Measurements from ENCODE around the gene EPX. TPM values are rescaled to one million over a fixed set of nuclear protein-coding genes. Genes with fewer than 3 reads are reported as not detected.

Gene EPX
- total RNA-seq, 8 experiments from 2014 or later = 0.27 to 0.66 (median 0.38) TPM; not detected in 3

GRCh38 chr17:58166682-58167081, 25.8 kb upstream of the EPX start, which contains the start of gene OR4D2:
TSS of gene OR4D2 (plus strand) at chr17:58166982. CDS start at chr17:58169656, 2,674 bp downstream.
- no peak within 1 kb of the TSS for H3K27ac ChIP-seq
- H3K4me3 ChIP-seq = no peak within 1 kb of the TSS
- no peaks in the 10 kb centered on the region for H3K4me1 ChIP-seq (replicated peaks in 1 of 2)
- WGBS, 10 experiments = 0 to 69% (median 39%) methylated on average over 2 to 6 of the region's 6 CpGs
- no peak for ATAC-seq (replicated peaks in 6 of 8)
- in situ Hi-C loops (cut with MboI; ENCODE audit: low pct_unique_long_range_greater_than_20kb in 2 of 9, low sequenced_read_pairs in 9 of 9, unreplicated experiment in 9 of 9) = no loop called here

GRCh38 chr17:58170622-58171021, 21.9 kb upstream of the EPX start:
- H3K27ac ChIP-seq = no peak overlapping the region
- in situ Hi-C loops (cut with MboI; ENCODE audit: low pct_unique_long_range_greater_than_20kb in 2 of 9, low sequenced_read_pairs in 9 of 9, unreplicated experiment in 9 of 9) = no loop called here
- H3K4me3 ChIP-seq = no peak overlapping the region
- ATAC-seq (replicated peaks in 6 of 8) = no peak
- no peaks in the 10 kb centered on the region for H3K4me1 ChIP-seq (replicated peaks in 1 of 2)
- WGBS, 10 experiments = 31 to 100% (median 65%) methylated on average over 1 to 4 of the region's 4 CpGs

GRCh38 chr17:58172369-58173071, 20.0 kb upstream of the EPX start:
- Histone ChIP-seq H3K4me1 (replicated peaks in 1 of 2) (no peaks in the 10 kb centered on the region), H3K27ac (no peak overlapping the region), H3K4me3 (no peak overlapping the region)
- peak in 2 of 8 experiments; percentile 25 to 38 for ATAC-seq (replicated peaks in 6 of 8)
- in situ Hi-C loops (cut with MboI; ENCODE audit: low pct_unique_long_range_greater_than_20kb in 2 of 9, low sequenced_read_pairs in 9 of 9, unreplicated experiment in 9 of 9) = no loop called here
- 0 to 75% (median 0%) methylated on average over 1 to 2 of the region's 2 CpGs; no CpG with 5 or more reads in 2 of the 10 experiments for WGBS, 10 experiments

- Histone ChIP-seq H3K4me1 (replicated peaks in 1 of 2) (no peaks in the 10 kb centered on the region), H3K27ac (no peak overlapping the region), H3K4me3 (no peak overlapping the region)
- WGBS, 10 experiments = 8 to 51% (median 26%) methylated on average over 2 to 3 of the region's 3 CpGs; no CpG with 5 or more reads in 1 of the 10 experiments
- in situ Hi-C loops (cut with MboI; ENCODE audit: low pct_unique_long_range_greater_than_20kb in 2 of 9, low sequenced_read_pairs in 9 of 9, unreplicated experiment in 9 of 9) = no loop called here
- no peak for ATAC-seq (replicated peaks in 6 of 8)
Measured at GRCh38 chr17:58174871-58175270, 17.7 kb upstream of the EPX start.

GRCh38 chr17:58176200-58176599, 16.3 kb upstream of the EPX start:
- WGBS, 10 experiments = 0 to 54% (median 33%) methylated on average over 1 to 7 of the region's 7 CpGs; no CpG with 5 or more reads in 2 of the 10 experiments
- no peak for ATAC-seq (replicated peaks in 6 of 8)
- no peaks in the 10 kb centered on the region for H3K4me1 ChIP-seq (replicated peaks in 1 of 2)
- no peak overlapping the region for H3K27ac ChIP-seq
- in situ Hi-C loops (cut with MboI; ENCODE audit: low pct_unique_long_range_greater_than_20kb in 2 of 9, low sequenced_read_pairs in 9 of 9, unreplicated experiment in 9 of 9) = no loop called here
- H3K4me3 ChIP-seq = no peak overlapping the region

GRCh38 chr17:58181796-58182195, 10.7 kb upstream of the EPX start:
- in situ Hi-C loops (cut with MboI; ENCODE audit: low pct_unique_long_range_greater_than_20kb in 2 of 9, low sequenced_read_pairs in 9 of 9, unreplicated experiment in 9 of 9) = no loop called here

GRCh38 chr17:58183514-58183913, 9.0 kb upstream of the EPX start:
- in situ Hi-C loops (cut with MboI; ENCODE audit: low pct_unique_long_range_greater_than_20kb in 2 of 9, low sequenced_read_pairs in 9 of 9, unreplicated experiment in 9 of 9) = no loop called here
- 50 to 100% (median 80%) methylated on average over 1 to 3 of the region's 4 CpGs; no CpG with 5 or more reads in 3 of the 10 experiments for WGBS, 10 experiments
- Histone ChIP-seq H3K27ac (no peak overlapping the region), H3K4me3 (no peak overlapping the region), H3K4me1 (replicated peaks in 1 of 2) (no peaks in the 10 kb centered on the region)
- ATAC-seq (replicated peaks in 6 of 8) = no peak

More at GRCh38 chr17:58181796-58182195, 10.7 kb upstream of the EPX start:
- no peak overlapping the region for H3K4me3 ChIP-seq
- H3K4me1 ChIP-seq (replicated peaks in 1 of 2) = no peaks in the 10 kb centered on the region
- H3K27ac ChIP-seq = no peak overlapping the region
- ATAC-seq (replicated peaks in 6 of 8) = no peak
- whole genome bisulfite sequencing, 10 experiments = 21 to 95% (median 45%) methylated on average over 1 to 4 of the region's 4 CpGs; no CpG with 5 or more reads in 2 of the 10 experiments

- in situ Hi-C loops (cut with MboI; ENCODE audit: low pct_unique_long_range_greater_than_20kb in 2 of 9, low sequenced_read_pairs in 9 of 9, unreplicated experiment in 9 of 9) = no loop called here
- Histone ChIP-seq H3K4me3 (no peak overlapping the region), H3K4me1 (replicated peaks in 1 of 2) (no peaks in the 10 kb centered on the region), H3K27ac (no peak overlapping the region)
- WGBS, 10 experiments = 20 to 80% (median 64%) methylated on average over 1 to 7 of the region's 10 CpGs; no CpG with 5 or more reads in 4 of the 10 experiments
- peak in 3 of 8 experiments; percentile 67 to 98 (median 94) for ATAC-seq (replicated peaks in 6 of 8)
Measured at GRCh38 chr17:58184308-58184985, 8.1 kb upstream of the EPX start.

- in situ Hi-C loops (cut with MboI; ENCODE audit: low pct_unique_long_range_greater_than_20kb in 2 of 9, low sequenced_read_pairs in 9 of 9, unreplicated experiment in 9 of 9) = no loop called here
- WGBS, 10 experiments = 17 to 74% (median 43%) methylated on average over 1 to 6 of the region's 8 CpGs; no CpG with 5 or more reads in 3 of the 10 experiments
- ATAC-seq (replicated peaks in 6 of 8) = no peak
- H3K27ac ChIP-seq = no peak overlapping the region
- H3K4me1 ChIP-seq (replicated peaks in 1 of 2) = no peaks in the 10 kb centered on the region
- H3K4me3 ChIP-seq = no peak overlapping the region
Measured at GRCh38 chr17:58184986-58185761, 7.4 kb upstream of the EPX start.

- in situ Hi-C loops (cut with MboI; ENCODE audit: low pct_unique_long_range_greater_than_20kb in 2 of 9, low sequenced_read_pairs in 9 of 9, unreplicated experiment in 9 of 9) = no loop called here
- 0 to 80% methylated on average over 1 of the region's 4 CpGs; no CpG with 5 or more reads in 8 of the 10 experiments for WGBS, 10 experiments
- Histone ChIP-seq H3K4me3 (no peak overlapping the region), H3K27ac (no peak overlapping the region), H3K4me1 (replicated peaks in 1 of 2) (no peaks in the 10 kb centered on the region)
- no peak for ATAC-seq (replicated peaks in 6 of 8)
Measured at GRCh38 chr17:58186591-58186990, 5.9 kb upstream of the EPX start.

- no peak for ATAC-seq (replicated peaks in 6 of 8)
- Histone ChIP-seq H3K4me1 (replicated peaks in 1 of 2) (no peaks in the 10 kb centered on the region), H3K27ac (no peak overlapping the region), H3K4me3 (no peak overlapping the region)
- WGBS, 10 experiments = 33 to 100% (median 65%) methylated on average over 1 to 4 of the region's 6 CpGs; no CpG with 5 or more reads in 2 of the 10 experiments
- in situ Hi-C loops (cut with MboI; ENCODE audit: low pct_unique_long_range_greater_than_20kb in 2 of 9, low sequenced_read_pairs in 9 of 9, unreplicated experiment in 9 of 9) = no loop called here
Measured at GRCh38 chr17:58187063-58187462, 5.5 kb upstream of the EPX start.

- in situ Hi-C loops (cut with MboI; ENCODE audit: low pct_unique_long_range_greater_than_20kb in 2 of 9, low sequenced_read_pairs in 9 of 9, unreplicated experiment in 9 of 9) = no loop called here
Measured at GRCh38 chr17:58187675-58188074, 4.9 kb upstream of the EPX start.

More at GRCh38 chr17:58187675-58188074, 4.9 kb upstream of the EPX start:
- H3K4me3 ChIP-seq = no peak overlapping the region
- H3K4me1 ChIP-seq (replicated peaks in 1 of 2) = no peaks in the 10 kb centered on the region
- no peak for ATAC-seq (replicated peaks in 6 of 8)
- WGBS, 10 experiments = 25 to 64% (median 42%) methylated on average over 2 to 5 of the region's 7 CpGs; no CpG with 5 or more reads in 3 of the 10 experiments
- no peak overlapping the region for H3K27ac ChIP-seq

Data from motor neuron (in vitro differentiated cells).